Fibroblast of the aortic adventitia (primary cell): ENCODE measurements around the gene MS4A10. TPM values are rescaled to one million over a fixed set of nuclear protein-coding genes. Genes with fewer than 3 reads are reported as not detected.

Source experiments
- DNase-seq: peaks from one replicate; pipeline ENCODE4 v3.0.0-alpha.2; 2010; ENCODE audit warnings: low read depth
- H3K4me3 ChIP-seq: 2 replicates; pipeline ENCODE4 v1.5.1; 2011; ENCODE audit warnings: low read depth, mild to moderate bottlenecking, control low read depth, low read length, moderate library complexity
- CTCF ChIP-seq: IDR thresholded peaks from 2 replicates; pipeline ENCODE4 v1.5.1; 2011; ENCODE audit warnings: mild to moderate bottlenecking, low read length, control low read depth, inconsistent platforms; ENCODE audit not compliant: insufficient read depth
- total RNA-seq: library from RNA; depleted of rRNA; stranded (reverse); fragments of >200 nt; gene quantifications from 2 replicates; pipeline ENCODE4 v1.2.3, GENCODE V29; 2012; ENCODE audit warnings: low replicate concordance

The MS4A10 gene
- total RNA-seq, 1 donor = not detected

DNA sequence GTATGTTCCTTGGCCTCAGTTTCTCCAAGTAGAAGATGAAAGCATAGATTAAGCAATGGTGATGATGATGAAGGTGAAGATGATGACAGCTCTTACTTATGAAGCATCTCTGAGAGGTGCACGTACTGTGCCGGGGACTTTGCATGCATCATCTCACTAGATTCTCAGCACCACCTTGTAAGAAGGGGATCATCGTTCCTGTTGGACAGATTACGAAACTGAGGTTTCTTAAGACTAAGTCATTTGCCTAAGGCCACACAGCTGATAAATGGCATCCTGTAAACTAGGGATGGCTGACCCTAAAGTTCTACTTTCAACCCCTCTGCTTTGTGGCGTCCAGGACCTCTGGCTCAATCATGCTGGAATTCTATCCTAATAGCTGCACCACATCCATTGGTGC, 19.8 kb upstream of the MS4A10 start:
- H3K4me3 ChIP-seq = no peak overlapping the region
- DNase-seq = no peak
- TF ChIP-seq CTCF = no peak

DNA sequence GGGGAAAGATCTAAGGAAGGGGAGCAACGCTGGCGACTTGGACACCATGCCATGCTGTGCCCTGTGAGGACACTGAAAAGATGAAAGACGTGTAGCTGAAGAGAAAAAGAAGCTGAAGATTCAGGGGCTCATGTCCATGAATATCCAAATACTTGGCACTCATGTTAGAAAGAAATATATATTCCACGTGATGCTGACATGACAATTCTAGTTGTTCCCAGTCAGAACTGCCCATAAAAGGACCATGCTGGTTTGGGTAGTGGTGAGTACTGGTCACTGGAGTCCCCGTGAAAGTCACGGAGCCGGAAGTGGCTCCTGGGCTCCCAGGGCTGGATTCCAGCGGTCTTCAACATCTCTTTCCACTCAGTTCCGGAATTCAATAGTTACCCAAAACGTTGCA, 18.6 kb upstream of the MS4A10 start:
- H3K4me3 ChIP-seq = no peak overlapping the region
- TF ChIP-seq CTCF = no peak
- no peak for DNase-seq

GRCh38 chr11:60767388-60767811, 17.7 kb upstream of the MS4A10 start:
- DNase-seq = no peak
- TF ChIP-seq CTCF = peak; percentile 23
- no peak overlapping the region for H3K4me3 ChIP-seq

GRCh38 chr11:60768202-60768601, 16.9 kb upstream of the MS4A10 start:
- TF ChIP-seq CTCF = no peak
- DNase-seq = no peak
- H3K4me3 ChIP-seq = no peak overlapping the region

DNA sequence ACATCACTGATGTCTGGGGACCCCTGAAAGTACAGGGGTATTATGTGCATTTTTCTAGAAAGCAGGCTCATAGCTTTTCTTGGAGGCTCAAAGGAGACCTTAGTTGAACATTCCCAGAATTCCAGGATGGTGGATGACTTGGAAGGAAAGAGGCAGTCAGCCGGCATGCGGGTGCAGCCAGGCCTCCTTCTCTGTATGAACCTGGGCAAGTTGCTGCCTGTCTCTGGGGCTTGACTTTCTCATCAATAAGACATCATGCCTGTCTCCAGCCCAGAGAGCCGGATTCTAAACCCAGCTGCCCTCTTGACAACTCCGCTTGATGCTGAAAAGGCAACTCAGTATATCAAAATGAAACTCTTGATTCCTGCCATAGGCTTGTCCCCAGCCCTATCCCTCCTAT, 15.9 kb upstream of the MS4A10 start:
- H3K4me3 ChIP-seq = no peak overlapping the region
- no peak for DNase-seq
- TF ChIP-seq CTCF = no peak

DNA sequence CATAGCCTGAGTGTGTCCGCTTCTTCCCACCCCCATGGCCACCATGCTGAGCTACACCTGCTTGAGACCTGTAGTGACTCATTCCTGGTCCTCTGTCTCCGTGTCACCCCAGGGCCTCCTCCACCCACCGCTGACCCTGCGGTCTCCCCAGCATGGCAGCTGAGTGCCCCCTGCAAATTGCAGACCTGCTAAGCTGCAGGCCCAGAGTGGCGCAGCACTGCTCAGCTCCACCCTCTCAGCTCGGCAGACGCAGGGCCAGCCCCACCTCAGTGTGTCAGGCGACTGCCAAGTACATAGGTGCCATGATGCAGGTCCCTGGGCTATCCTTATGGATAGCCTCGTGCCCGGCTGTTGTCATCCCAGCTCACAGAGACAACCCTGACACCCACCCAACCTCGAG, 15.3 kb upstream of the MS4A10 start:
- no peak overlapping the region for H3K4me3 ChIP-seq
- TF ChIP-seq CTCF = no peak

GRCh38 chr11:60771146-60771545, 14.0 kb upstream of the MS4A10 start:
- no peak overlapping the region for H3K4me3 ChIP-seq
- no peak for DNase-seq
- TF ChIP-seq CTCF = no peak

More for the DNA sequence above, 15.3 kb upstream of the MS4A10 start:
- no peak for DNase-seq
